SU-DHL-6 (cell line): Measurements from ENCODE around the gene GIMAP1.

Source experiments
- H2AFZ ChIP-seq: fragments of 200-600 bp; sonication (generic); 2 replicates; pipeline ENCODE4 v1.6.1; 2014; ENCODE audit warnings: low read depth, mild to moderate bottlenecking, moderate library complexity, mixed read lengths, antibody characterized with exemption, low read length; ENCODE audit not compliant: severe bottlenecking
- H3F3A ChIP-seq: fragments of 200-600 bp; shearing (Covaris generic); 2 replicates; pipeline ENCODE4 v1.6.0; 2016; ENCODE audit warnings: antibody characterized with exemption, mild to moderate bottlenecking; ENCODE audit not compliant: insufficient read depth
- H3K27ac ChIP-seq: fragments of 200-600 bp; sonication (generic); 2 replicates; pipeline ENCODE4 v1.5.1; 2016; ENCODE audit warnings: low read depth, mild to moderate bottlenecking, low read length, moderate library complexity, mixed read lengths
- H3K27me3 ChIP-seq: fragments of 200-600 bp; sonication (generic), shearing (Covaris generic); 2 replicates; pipeline ENCODE4 v1.6.0; 2014; ENCODE audit warnings: mild to moderate bottlenecking, low read length
- H3K36me3 ChIP-seq: fragments of 200-600 bp; sonication (generic); 2 replicates; pipeline ENCODE4 v1.6.1; 2014; ENCODE audit warnings: mild to moderate bottlenecking, low read length, mixed read lengths
- H3K4me2 ChIP-seq: fragments of 300-600, 200-600 bp; shearing (Covaris generic), sonication (generic); 2 replicates; pipeline ENCODE4 v1.6.0; 2014; ENCODE audit warnings: low read length, low read depth, mild to moderate bottlenecking; ENCODE audit not compliant: poor library complexity, severe bottlenecking
- H3K4me3 ChIP-seq: fragments of 200-600 bp; sonication (generic); 2 replicates; pipeline ENCODE4 v1.5.1; 2014; ENCODE audit warnings: antibody characterized with exemption, low read length, mild to moderate bottlenecking, mixed read lengths; ENCODE audit not compliant: insufficient read depth, poor library complexity, severe bottlenecking
- H3K79me2 ChIP-seq: fragments of 200-600 bp; sonication (generic); 2 replicates; pipeline ENCODE4 v1.6.1; 2014; ENCODE audit warnings: mild to moderate bottlenecking, low read length, moderate library complexity; ENCODE audit not compliant: insufficient read depth
- H3K9ac ChIP-seq: fragments of 200-600 bp; sonication (generic); 2 replicates; pipeline ENCODE4 v1.7.0; 2014; ENCODE audit warnings: mild to moderate bottlenecking, low read length
- H3K9me2 ChIP-seq: fragments of 200-600 bp; sonication (generic); replicated peaks from 2 replicates; pipeline ENCODE4 v1.6.1; 2014; ENCODE audit warnings: low read length; ENCODE audit not compliant: insufficient read depth
- H3K9me3 ChIP-seq: fragments of 200-600 bp; sonication (generic); 2 replicates; pipeline ENCODE4 v1.6.1; 2014; ENCODE audit warnings: low read length, mixed read lengths; ENCODE audit not compliant: insufficient read depth
- H4K20me1 ChIP-seq: fragments of 200-600 bp; sonication (generic); 2 replicates; pipeline ENCODE4 v1.6.1; 2014; ENCODE audit warnings: low read depth, mild to moderate bottlenecking, antibody characterized with exemption, low read length, moderate library complexity, mixed read lengths
- EZH2phosphoT487 ChIP-seq: fragments of 200-600 bp; sonication (generic), shearing (Covaris generic); conservative IDR thresholded peaks from 2 replicates; pipeline ENCODE4 v1.6.1; 2018; ENCODE audit warnings: mild to moderate bottlenecking, antibody characterized with exemption, low read length, moderate library complexity, mixed read lengths
- TF ChIP-seq, protein P1 (sequence below): fragments of 200-600 bp; sonication (generic); IDR thresholded peaks from one replicate; pipeline ENCODE4 v1.5.1; 2017; ENCODE audit warnings: antibody characterized with exemption, mild to moderate bottlenecking, low read length, moderate library complexity; ENCODE audit not compliant: insufficient read depth, poor library complexity, severe bottlenecking

The GIMAP1 gene

DNA sequence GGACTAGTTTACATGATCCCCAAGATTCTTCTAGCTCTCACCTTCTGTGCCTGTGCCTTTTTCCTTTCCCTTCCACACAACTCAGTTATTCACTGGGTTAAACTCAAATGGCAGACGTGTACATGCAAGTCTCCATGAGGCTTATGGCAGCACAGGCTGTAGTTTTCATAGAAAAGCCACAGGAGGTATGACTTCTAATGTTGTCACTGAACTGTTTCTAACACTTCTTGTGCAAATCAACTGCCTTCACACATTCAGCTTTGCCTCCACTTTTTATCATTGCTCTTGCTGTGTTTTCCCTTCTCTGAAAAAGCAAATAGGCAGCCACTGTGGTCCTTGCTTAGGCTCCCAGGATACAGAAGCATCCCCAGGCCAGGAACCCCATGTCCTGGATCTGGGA, 15.5 kb downstream of the GIMAP1 start:
- H3K9ac ChIP-seq = no peak overlapping the region
- no peaks in the 10 kb centered on the region for H3K9me3 ChIP-seq
- TF ChIP-seq, protein P1, sequence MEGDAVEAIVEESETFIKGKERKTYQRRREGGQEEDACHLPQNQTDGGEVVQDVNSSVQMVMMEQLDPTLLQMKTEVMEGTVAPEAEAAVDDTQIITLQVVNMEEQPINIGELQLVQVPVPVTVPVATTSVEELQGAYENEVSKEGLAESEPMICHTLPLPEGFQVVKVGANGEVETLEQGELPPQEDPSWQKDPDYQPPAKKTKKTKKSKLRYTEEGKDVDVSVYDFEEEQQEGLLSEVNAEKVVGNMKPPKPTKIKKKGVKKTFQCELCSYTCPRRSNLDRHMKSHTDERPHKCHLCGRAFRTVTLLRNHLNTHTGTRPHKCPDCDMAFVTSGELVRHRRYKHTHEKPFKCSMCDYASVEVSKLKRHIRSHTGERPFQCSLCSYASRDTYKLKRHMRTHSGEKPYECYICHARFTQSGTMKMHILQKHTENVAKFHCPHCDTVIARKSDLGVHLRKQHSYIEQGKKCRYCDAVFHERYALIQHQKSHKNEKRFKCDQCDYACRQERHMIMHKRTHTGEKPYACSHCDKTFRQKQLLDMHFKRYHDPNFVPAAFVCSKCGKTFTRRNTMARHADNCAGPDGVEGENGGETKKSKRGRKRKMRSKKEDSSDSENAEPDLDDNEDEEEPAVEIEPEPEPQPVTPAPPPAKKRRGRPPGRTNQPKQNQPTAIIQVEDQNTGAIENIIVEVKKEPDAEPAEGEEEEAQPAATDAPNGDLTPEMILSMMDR = no peak
- TF ChIP-seq EZH2phosphoT487 = no peak
- no peaks in the 10 kb centered on the region for H3K27me3 ChIP-seq
- H2AFZ ChIP-seq = no peak overlapping the region
- no peaks in the 10 kb centered on the region for H3K79me2 ChIP-seq
- no peaks in the 10 kb centered on the region for H3F3A ChIP-seq
- H3K36me3 ChIP-seq = no peaks in the 10 kb centered on the region
- no peaks in the 10 kb centered on the region for H4K20me1 ChIP-seq
- no peak overlapping the region for H3K4me3 ChIP-seq
- no peak overlapping the region for H3K27ac ChIP-seq
- no peak overlapping the region for H3K4me2 ChIP-seq
- H3K9me2 ChIP-seq = no peaks in the 10 kb centered on the region

DNA sequence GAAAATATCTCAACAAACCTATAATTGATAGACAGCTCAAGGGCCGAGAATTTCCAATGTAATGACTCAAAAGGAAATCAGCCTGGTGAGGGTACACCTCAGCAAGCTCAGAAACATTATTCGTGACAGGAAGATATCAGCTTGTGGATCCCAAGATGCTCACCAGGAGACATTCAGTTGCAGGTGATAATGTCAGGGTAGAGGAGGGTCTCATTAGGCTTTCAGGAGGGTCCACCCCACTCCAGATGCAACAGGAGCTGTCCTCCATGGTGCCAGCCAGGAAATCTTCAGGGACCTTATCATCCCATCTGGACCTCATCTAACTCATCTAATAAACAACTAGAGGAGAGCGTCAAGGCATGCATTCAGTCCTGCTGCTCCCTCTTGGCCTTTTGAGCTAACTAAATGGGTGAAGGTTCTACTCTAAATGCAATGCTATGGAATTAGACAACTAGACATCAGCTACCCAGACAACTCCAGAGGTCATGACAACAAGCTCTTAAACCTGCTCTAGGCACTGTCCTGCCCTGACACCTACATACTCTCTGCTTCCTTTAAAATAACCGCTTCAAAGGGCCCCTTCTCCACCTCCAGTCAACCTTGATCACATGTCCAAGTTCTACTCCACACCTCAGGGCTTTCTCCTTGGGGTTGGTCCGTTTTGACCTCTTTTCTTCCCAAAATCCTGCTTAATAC, 16.5 kb downstream of the GIMAP1 start:
- no peak overlapping the region for H3K27ac ChIP-seq
- H4K20me1 ChIP-seq = no peaks in the 10 kb centered on the region
- H3K4me3 ChIP-seq = no peak overlapping the region
- no peak overlapping the region for H3K4me2 ChIP-seq
- no peak overlapping the region for H3K9ac ChIP-seq
- no peaks in the 10 kb centered on the region for H3K79me2 ChIP-seq
- no peak overlapping the region for H2AFZ ChIP-seq
- no peaks in the 10 kb centered on the region for H3K36me3 ChIP-seq
- H3K9me2 ChIP-seq = no peaks in the 10 kb centered on the region
- TF ChIP-seq, protein P1 = no peak
- no peak for TF ChIP-seq EZH2phosphoT487
- H3K27me3 ChIP-seq = no peaks in the 10 kb centered on the region
- H3F3A ChIP-seq = no peaks in the 10 kb centered on the region
- no peaks in the 10 kb centered on the region for H3K9me3 ChIP-seq

DNA sequence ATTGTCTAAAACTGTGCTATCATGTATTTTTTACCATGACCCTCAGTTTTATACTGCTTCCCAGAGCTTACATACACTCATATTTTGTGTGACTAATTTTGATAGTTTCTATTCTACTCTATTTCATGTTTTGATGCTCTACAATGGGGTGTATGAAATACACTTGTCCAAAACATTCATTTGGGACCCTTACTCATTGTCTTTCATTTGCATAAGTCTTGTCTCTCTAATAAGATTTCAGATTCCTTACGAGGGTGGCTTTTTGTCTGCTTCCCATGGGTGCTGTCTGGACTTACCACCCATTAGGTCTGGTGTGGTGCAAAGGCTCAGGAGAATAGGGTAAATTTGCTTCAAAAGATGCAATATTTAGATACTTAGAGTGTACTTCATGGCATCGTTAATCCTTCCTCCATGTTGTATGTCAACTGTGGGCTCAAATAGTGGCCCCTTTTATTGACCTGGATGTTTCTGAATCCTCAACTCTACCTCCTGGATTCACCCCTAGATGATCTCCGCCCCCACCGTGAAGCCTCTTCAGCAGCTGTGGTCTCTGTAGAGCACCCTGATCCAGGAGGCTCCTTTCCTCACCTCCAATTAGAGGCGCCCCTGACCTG, 17.2 kb downstream of the GIMAP1 start:
- H3K9me3 ChIP-seq = no peaks in the 10 kb centered on the region
- no peaks in the 10 kb centered on the region for H3K36me3 ChIP-seq
- no peak overlapping the region for H2AFZ ChIP-seq
- H3K4me3 ChIP-seq = no peak overlapping the region
- H3K4me2 ChIP-seq = no peak overlapping the region
- no peaks in the 10 kb centered on the region for H3F3A ChIP-seq
- H3K79me2 ChIP-seq = no peaks in the 10 kb centered on the region
- no peaks in the 10 kb centered on the region for H4K20me1 ChIP-seq
- no peak overlapping the region for H3K27ac ChIP-seq
- no peak overlapping the region for H3K9ac ChIP-seq
- no peaks in the 10 kb centered on the region for H3K9me2 ChIP-seq
- no peak for TF ChIP-seq EZH2phosphoT487
- no peaks in the 10 kb centered on the region for H3K27me3 ChIP-seq

DNA sequence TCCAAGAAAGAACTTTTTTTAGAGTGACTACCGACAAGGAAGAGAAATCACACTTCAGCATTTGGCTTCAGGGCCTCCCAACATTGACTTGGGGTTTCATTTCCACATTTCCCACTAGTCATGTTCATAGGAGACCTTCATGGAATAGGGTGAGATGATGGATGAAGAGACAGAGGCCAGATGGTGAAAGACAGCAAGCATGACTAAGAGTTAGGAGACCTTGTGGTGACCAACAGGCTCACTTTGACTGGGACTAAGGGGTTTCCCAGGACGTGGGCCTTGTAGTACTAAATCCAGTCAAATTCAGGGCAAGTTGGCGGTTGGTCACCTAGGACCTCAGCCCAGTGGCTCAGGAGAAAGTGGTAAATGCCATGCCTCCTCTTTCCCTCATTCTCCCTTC, 17.8 kb downstream of the GIMAP1 start:
- Histone ChIP-seq H3K27ac (no peak overlapping the region), H3K9me3 (no peaks in the 10 kb centered on the region), H3K36me3 (no peaks in the 10 kb centered on the region)

More for the DNA sequence above, 17.8 kb downstream of the GIMAP1 start:
- Histone ChIP-seq H3K4me2 (no peak overlapping the region), H3F3A (no peaks in the 10 kb centered on the region), H3K9me2 (no peaks in the 10 kb centered on the region), H3K79me2 (no peaks in the 10 kb centered on the region), H3K4me3 (no peak overlapping the region), H4K20me1 (no peaks in the 10 kb centered on the region), H2AFZ (no peak overlapping the region), H3K9ac (no peak overlapping the region), H3K27me3 (no peaks in the 10 kb centered on the region)
- TF ChIP-seq, protein P1 = no peak
- TF ChIP-seq EZH2phosphoT487 = no peak
